Adipocyte (in vitro differentiated cells): ENCODE measurements around the gene NUDT1.

Experiments used
- DNase-seq: peaks from one replicate; pipeline ENCODE4 v3.0.0-alpha.2; 2015; ENCODE audit warnings: low read depth
- H3K27me3 ChIP-seq: replicated peaks from 2 replicates; pipeline ENCODE4 v1.7.0; 2013; ENCODE audit warnings: mild to moderate bottlenecking, low read length, moderate library complexity; ENCODE audit not compliant: control insufficient read depth, insufficient read depth
- H3K36me3 ChIP-seq: 2 replicates; pipeline ENCODE4 v1.7.0; 2013; ENCODE audit warnings: low read length, mild to moderate bottlenecking, moderate library complexity; ENCODE audit not compliant: control insufficient read depth, insufficient read depth, severe bottlenecking
- H3K4me1 ChIP-seq: 2 replicates; pipeline ENCODE4 v1.7.0; 2013; ENCODE audit warnings: mild to moderate bottlenecking, low read length, moderate library complexity; ENCODE audit not compliant: control insufficient read depth, insufficient read depth
- H3K4me3 ChIP-seq: 2 replicates; pipeline ENCODE4 v1.7.0; 2013; ENCODE audit warnings: mild to moderate bottlenecking, low read length, moderate library complexity
- H3K9ac ChIP-seq: 2 replicates; pipeline ENCODE4 v1.7.0; 2013; ENCODE audit warnings: mild to moderate bottlenecking, low read length, moderate library complexity
- H3K9me3 ChIP-seq: 2 replicates; pipeline ENCODE4 v1.7.0; 2013; ENCODE audit warnings: mild to moderate bottlenecking, low read length, moderate library complexity; ENCODE audit not compliant: control insufficient read depth

NUDT1 gene

GRCh38 chr7:2209146-2209960, 32.7 kb upstream of the NUDT1 start:
- no peaks in the 10 kb centered on the region for H3K4me1 ChIP-seq
- H3K9ac ChIP-seq = peak overlapping the region; percentile 36
- peak; percentile 89 for DNase-seq
- H3K4me3 ChIP-seq = no peak overlapping the region
- H3K36me3 ChIP-seq = peaks cover 31% of the 10 kb centered on the region
- no peaks in the 10 kb centered on the region for H3K27me3 ChIP-seq
- H3K9me3 ChIP-seq = no peaks in the 10 kb centered on the region

DNA sequence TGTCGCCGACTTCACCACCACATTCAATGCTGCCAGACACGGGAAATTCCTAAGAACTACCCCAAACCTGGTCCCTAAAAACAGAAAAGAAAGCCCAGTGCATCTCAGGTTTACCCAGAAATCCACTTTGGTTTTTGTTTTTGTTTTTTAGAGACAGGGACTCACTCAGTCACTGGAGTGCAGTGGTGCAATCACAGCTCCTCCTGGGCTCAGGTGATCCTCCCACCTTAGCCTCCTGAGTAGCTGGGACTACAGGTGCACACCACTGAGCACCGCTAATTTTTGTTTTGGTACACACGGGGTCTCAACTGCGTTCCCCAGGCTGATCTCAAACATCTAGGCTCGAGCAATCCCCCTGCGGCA, 32.1 kb upstream of the NUDT1 start:
- no peaks in the 10 kb centered on the region for H3K4me1 ChIP-seq
- no peaks in the 10 kb centered on the region for H3K27me3 ChIP-seq
- H3K9me3 ChIP-seq = no peaks in the 10 kb centered on the region
- H3K36me3 ChIP-seq = peaks cover 36% of the 10 kb centered on the region
- no peak for DNase-seq
- H3K9ac ChIP-seq = peak overlapping the region; percentile 36
- H3K4me3 ChIP-seq = no peak overlapping the region

GRCh38 chr7:2210551-2211258, 31.3 kb upstream of the NUDT1 start:
- H3K9ac ChIP-seq = no peak overlapping the region
- no peak overlapping the region for H3K4me3 ChIP-seq
- H3K27me3 ChIP-seq = no peaks in the 10 kb centered on the region
- peaks cover 39% of the 10 kb centered on the region for H3K36me3 ChIP-seq
- no peaks in the 10 kb centered on the region for H3K9me3 ChIP-seq
- H3K4me1 ChIP-seq = no peaks in the 10 kb centered on the region
- DNase-seq = no peak

GRCh38 chr7:2211259-2211880, 30.7 kb upstream of the NUDT1 start:
- no peak for DNase-seq
- Histone ChIP-seq H3K36me3 (peaks cover 46% of the 10 kb centered on the region), H3K4me3 (no peak overlapping the region)

DNA sequence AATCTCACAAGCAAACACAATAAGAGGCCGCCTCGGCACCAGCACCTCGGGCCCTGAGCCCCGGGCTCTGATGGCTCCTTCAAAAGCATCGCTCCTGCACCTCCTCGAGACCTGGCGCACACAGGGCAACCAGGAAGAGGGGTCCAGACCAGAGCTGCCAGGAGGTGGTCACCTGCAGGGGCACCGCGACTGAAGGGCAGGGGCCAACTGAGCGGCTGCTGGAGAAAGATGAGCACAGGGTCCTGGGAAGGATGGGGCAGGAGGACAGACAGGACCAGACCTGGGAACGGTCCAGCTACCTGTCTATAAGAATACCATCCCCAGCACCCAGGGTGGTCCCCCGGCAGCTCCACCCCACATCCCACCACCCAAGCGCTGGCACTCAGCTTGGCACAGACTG, 30.1 kb upstream of the NUDT1 start:
- DNase-seq = no peak
- peaks cover 51% of the 10 kb centered on the region for H3K36me3 ChIP-seq

More at GRCh38 chr7:2211259-2211880, 30.7 kb upstream of the NUDT1 start:
- no peak overlapping the region for H3K9ac ChIP-seq
- H3K4me1 ChIP-seq = no peaks in the 10 kb centered on the region
- H3K27me3 ChIP-seq = no peaks in the 10 kb centered on the region
- no peaks in the 10 kb centered on the region for H3K9me3 ChIP-seq

DNA sequence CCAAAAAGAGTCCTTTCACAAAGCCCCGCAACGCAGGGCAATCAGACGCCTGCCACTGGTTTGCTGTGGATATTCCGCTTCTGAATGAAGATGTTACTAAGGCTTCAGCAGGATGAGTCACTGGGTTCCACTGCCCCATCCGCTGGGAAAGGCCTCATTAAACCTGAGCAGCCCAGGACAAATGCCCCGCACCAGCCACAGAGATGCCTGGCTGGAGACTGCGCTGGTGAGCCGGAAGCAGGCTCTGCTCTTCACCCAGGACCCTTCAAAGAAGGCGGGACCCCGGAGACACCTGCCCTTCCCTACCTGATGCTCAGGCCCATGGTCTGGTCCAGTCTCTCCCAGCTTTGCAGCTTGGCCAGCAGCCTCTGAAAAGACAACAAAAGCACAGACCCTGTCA, 29.1 kb upstream of the NUDT1 start:
- DNase-seq = no peak
- H3K36me3 ChIP-seq = peaks cover 52% of the 10 kb centered on the region
- no peaks in the 10 kb centered on the region for H3K4me1 ChIP-seq
- H3K9ac ChIP-seq = no peak overlapping the region
- no peaks in the 10 kb centered on the region for H3K27me3 ChIP-seq
- H3K4me3 ChIP-seq = no peak overlapping the region
- H3K9me3 ChIP-seq = no peaks in the 10 kb centered on the region

More for the DNA sequence above, 30.1 kb upstream of the NUDT1 start:
- Histone ChIP-seq H3K9me3 (no peaks in the 10 kb centered on the region), H3K4me3 (no peak overlapping the region), H3K27me3 (no peaks in the 10 kb centered on the region), H3K4me1 (no peaks in the 10 kb centered on the region), H3K9ac (no peak overlapping the region)

- Histone ChIP-seq H3K4me1 (no peaks in the 10 kb centered on the region), H3K36me3 (peaks cover 50% of the 10 kb centered on the region), H3K9ac (no peak overlapping the region), H3K4me3 (no peak overlapping the region), H3K27me3 (no peaks in the 10 kb centered on the region), H3K9me3 (no peaks in the 10 kb centered on the region)
- no peak for DNase-seq
These were observed 28.3 kb upstream of the NUDT1 start for GRCh38 chr7:2213551-2214215.

- no peak overlapping the region for H3K9ac ChIP-seq
- no peak for DNase-seq
- H3K36me3 ChIP-seq = peaks cover 50% of the 10 kb centered on the region
- H3K27me3 ChIP-seq = no peaks in the 10 kb centered on the region
- H3K4me3 ChIP-seq = no peak overlapping the region
- H3K9me3 ChIP-seq = no peaks in the 10 kb centered on the region
- no peaks in the 10 kb centered on the region for H3K4me1 ChIP-seq
These were observed 27.4 kb upstream of the NUDT1 start for GRCh38 chr7:2214636-2215035.

DNA sequence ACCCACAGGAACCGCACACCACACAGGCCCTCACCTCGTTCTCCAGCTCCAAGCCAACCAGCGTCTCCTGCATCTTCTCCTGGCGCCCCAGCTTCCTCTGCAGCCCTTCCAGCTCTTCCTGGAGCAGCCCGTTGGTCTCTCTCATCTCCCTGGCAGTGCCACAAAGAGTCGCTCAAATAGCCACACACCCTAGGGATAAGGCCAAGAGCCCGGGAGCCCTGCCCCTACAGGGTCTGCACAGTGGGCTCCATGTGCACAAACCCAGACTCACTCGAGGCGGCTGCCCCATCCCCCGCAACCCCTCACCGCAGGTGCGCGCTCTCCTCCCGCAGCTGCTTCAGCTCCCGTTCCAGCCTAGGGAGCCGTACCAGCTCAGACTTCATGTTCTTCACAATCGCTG, 26.2 kb upstream of the NUDT1 start:
- Histone ChIP-seq H3K9me3 (no peaks in the 10 kb centered on the region), H3K4me3 (no peak overlapping the region), H3K9ac (no peak overlapping the region), H3K36me3 (peaks cover 56% of the 10 kb centered on the region), H3K4me1 (no peaks in the 10 kb centered on the region), H3K27me3 (no peaks in the 10 kb centered on the region)
- DNase-seq = no peak

DNA sequence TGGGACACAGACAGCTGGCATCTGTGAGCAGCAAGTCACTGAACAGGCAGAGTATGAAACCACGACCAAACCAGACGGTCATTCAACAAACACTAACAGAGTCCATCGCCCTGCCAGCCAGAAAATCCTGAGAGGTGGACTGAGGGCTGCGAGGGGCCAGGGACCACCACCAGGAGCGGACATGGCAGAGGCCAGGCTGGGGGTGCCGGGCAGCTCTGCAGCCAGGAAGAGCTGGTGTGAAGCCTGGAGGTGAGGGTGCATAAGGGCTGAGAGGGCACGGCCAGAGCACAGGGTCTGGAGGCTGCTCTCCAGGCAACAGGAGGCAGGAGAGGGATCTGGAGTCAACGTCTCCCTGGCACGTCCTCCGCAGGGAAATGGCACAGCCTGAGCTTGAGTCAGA, 24.8 kb upstream of the NUDT1 start:
- Histone ChIP-seq H3K27me3 (no peaks in the 10 kb centered on the region), H3K4me3 (no peak overlapping the region), H3K36me3 (peaks cover 50% of the 10 kb centered on the region), H3K9ac (no peak overlapping the region), H3K9me3 (no peaks in the 10 kb centered on the region), H3K4me1 (no peaks in the 10 kb centered on the region)
- DNase-seq = no peak
